ENCODE data around the gene HMX3. TPM values are rescaled to one million over a fixed set of nuclear protein-coding genes. Genes with fewer than 3 reads are reported as not detected.
"Not testable (repeated sequence)": the region's sequence is repeated elsewhere in the genome, so short reads cannot be mapped to it uniquely, and the experiment has no call there.

Gene HMX3
- total RNA-seq, 3 donors from 2014 or later = 0.16 TPM; not detected in 2

GRCh38 chr10:123165445-123166072 lies 29.8 kb downstream of the HMX3 start:
- no peak for ATAC-seq
- Mint-ChIP-seq H3K4me1 (ENCODE audit: low read depth) (peaks cover 23% of the 10 kb centered on the region), H3K4me3 (no peak overlapping the region), H3K36me3 (ENCODE audit: insufficient read depth) (peaks cover 49% of the 10 kb centered on the region), H3K9me3 (no peaks in the 10 kb centered on the region), H3K27me3 (ENCODE audit: low read depth) (no peaks in the 10 kb centered on the region)
- DNase-seq = no peak

DNA sequence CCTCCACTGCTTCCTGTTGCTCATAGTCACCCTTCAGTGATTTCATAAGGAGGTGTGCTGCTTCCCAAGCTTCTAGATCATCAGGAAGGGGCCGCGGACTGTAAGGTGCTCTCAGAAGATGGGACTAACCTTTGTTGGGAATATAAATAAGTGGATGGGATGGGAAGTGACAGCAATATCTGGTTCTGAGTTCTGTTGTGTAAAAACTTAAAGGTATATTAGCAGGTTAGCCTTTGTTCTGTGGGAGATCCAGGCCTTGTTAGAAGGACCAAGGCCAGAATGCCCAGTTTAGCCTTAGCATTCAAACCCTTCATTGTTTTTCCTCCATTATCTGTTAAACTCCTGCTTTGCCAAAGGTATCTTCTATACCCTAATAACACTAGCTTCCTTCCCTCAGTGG lies 30.8 kb downstream of the HMX3 start:
- H3K36me3 Mint-ChIP-seq (ENCODE audit: insufficient read depth) = peaks cover 45% of the 10 kb centered on the region
- H3K27me3 Mint-ChIP-seq (ENCODE audit: low read depth) = no peaks in the 10 kb centered on the region
- ATAC-seq = no peak
- H3K4me1 Mint-ChIP-seq (ENCODE audit: low read depth) = peaks cover 13% of the 10 kb centered on the region
- H3K4me3 Mint-ChIP-seq = no peak overlapping the region
- no peak for DNase-seq
- no peaks in the 10 kb centered on the region for H3K9me3 Mint-ChIP-seq

- no peaks in the 10 kb centered on the region for H3K27me3 Mint-ChIP-seq (ENCODE audit: low read depth)
- no peak overlapping the region for H3K4me3 Mint-ChIP-seq
- no peak for DNase-seq
- H3K4me1 Mint-ChIP-seq (ENCODE audit: low read depth) = peaks cover 5% of the 10 kb centered on the region
- peaks cover 37% of the 10 kb centered on the region for H3K36me3 Mint-ChIP-seq (ENCODE audit: insufficient read depth)
- no peak for ATAC-seq
- no peaks in the 10 kb centered on the region for H3K9me3 Mint-ChIP-seq
Observed at GRCh38 chr10:123170961-123171360, 35.2 kb downstream of the HMX3 start.

DNA sequence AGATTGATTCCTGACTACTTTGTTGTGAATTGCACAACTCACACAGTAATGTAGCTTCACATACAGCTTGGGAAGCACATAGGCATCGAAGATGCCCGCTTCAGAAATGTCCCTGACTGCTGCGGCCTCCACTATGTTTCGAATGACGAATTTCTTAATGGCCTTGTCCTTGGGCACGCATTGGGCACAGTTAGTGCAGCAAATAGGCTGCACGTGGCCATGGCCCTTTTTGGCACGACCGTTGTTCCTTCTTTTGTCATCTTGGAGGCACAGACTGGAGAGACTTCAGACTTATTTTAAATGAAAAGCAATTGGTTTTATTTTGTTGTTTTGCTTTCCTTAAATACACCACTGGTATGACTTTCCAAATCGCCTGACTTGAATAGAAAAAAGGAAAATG lies 35.8 kb downstream of the HMX3 start:
- peaks cover 41% of the 10 kb centered on the region for H3K36me3 Mint-ChIP-seq (ENCODE audit: insufficient read depth)
- H3K4me1 Mint-ChIP-seq (ENCODE audit: low read depth); ATAC-seq; H3K27me3 Mint-ChIP-seq (ENCODE audit: low read depth); H3K9me3 Mint-ChIP-seq; DNase-seq; H3K4me3 Mint-ChIP-seq: not testable (repeated sequence)

DNA sequence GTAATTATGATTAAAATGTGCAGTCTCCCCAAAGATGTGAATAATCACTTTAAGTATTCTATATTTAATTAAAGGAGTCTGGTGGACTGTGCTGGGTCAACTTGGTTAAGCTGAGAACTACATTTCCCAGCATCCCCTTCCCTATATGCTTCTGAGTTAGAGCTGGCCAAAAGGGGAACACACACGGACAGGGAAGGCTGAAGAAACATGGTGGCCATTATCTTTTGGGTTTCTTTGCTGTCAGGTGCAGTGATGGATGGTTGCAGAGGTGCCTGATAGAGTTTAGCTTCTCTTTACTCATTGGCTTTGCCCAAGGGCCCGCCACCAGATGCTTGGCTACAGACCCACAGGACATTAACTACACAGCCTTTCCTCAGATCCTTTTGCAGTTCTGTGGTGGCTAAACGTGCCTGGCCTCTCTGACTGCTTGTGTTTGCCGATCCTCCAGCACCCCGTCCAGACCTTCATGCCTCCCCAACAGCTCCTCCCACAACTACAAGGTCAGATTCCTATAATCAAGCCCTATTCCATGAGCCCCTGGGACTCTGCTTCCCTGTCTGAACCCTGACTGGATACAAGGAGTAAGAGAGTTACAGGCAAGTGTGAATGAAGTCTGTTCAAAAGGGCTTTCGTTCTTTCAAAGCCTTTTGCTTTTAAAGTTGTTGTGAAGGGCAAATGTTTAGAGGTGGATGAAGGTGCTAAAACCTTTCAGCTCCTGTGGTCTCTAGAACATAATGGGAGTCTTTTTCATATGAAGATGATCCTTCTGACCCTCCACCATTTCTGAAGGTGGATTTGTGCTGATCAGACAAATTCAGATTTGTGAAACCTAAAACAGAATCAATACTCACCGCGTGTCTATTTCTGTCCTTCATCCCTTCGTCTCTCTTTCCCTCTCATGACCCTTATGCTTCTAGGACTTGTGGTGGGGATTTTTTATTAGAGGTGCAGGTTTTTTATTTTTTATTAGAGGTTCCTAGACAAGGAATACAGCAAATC lies 39.9 kb downstream of the HMX3 start:
- no peak for ATAC-seq
- no peaks in the 10 kb centered on the region for H3K4me1 Mint-ChIP-seq (ENCODE audit: low read depth)

DNA sequence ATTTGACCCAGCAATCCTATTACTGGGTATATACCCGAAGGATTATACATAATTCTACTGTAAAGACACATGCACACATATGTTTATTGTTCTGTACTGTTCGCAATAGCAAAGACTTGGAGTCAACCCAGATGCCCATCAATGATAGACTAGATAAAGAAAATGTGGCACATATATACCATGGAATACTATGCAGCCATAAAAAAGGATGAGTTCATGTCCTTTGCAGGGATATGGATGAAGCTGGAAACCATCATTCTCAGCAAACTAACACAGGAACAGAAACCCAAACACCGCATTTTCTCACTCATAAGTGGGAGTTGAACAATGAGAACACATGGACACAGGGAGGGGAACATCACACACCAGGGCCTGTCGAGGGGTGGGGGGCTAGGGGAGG lies 42.6 kb downstream of the HMX3 start:
- not testable (repeated sequence) for ATAC-seq, H3K4me3 Mint-ChIP-seq
- H3K36me3 Mint-ChIP-seq (ENCODE audit: insufficient read depth) = peaks cover 45% of the 10 kb centered on the region

More for the DNA sequence above, 39.9 kb downstream of the HMX3 start:
- no peak for DNase-seq
- Mint-ChIP-seq H3K36me3 (ENCODE audit: insufficient read depth) (peaks cover 46% of the 10 kb centered on the region), H3K9me3 (peaks cover 3% of the 10 kb centered on the region), H3K27me3 (ENCODE audit: low read depth) (no peaks in the 10 kb centered on the region), H3K4me3 (no peak overlapping the region)

GRCh38 chr10:123180101-123181090 lies 44.6 kb downstream of the HMX3 start:
- H3K27me3 Mint-ChIP-seq (ENCODE audit: low read depth) = no peaks in the 10 kb centered on the region
- H3K36me3 Mint-ChIP-seq (ENCODE audit: insufficient read depth) = peaks cover 47% of the 10 kb centered on the region
- H3K9me3 Mint-ChIP-seq = peaks cover 21% of the 10 kb centered on the region
- no peaks in the 10 kb centered on the region for H3K4me1 Mint-ChIP-seq (ENCODE audit: low read depth)
- H3K4me3 Mint-ChIP-seq = no peak overlapping the region
- ATAC-seq (no peak), DNase-seq (no peak)

More for the DNA sequence above, 42.6 kb downstream of the HMX3 start:
- H3K9me3 Mint-ChIP-seq; H3K27me3 Mint-ChIP-seq (ENCODE audit: low read depth); DNase-seq; H3K4me1 Mint-ChIP-seq (ENCODE audit: low read depth): not testable (repeated sequence)

- Mint-ChIP-seq H3K4me3 (no peak overlapping the region), H3K4me1 (ENCODE audit: low read depth) (no peaks in the 10 kb centered on the region), H3K27me3 (ENCODE audit: low read depth) (no peaks in the 10 kb centered on the region), H3K9me3 (peaks cover 27% of the 10 kb centered on the region), H3K36me3 (ENCODE audit: insufficient read depth) (peaks cover 35% of the 10 kb centered on the region)
- ATAC-seq (no peak), DNase-seq (no peak)
Observed at GRCh38 chr10:123183724-123184123, 48.0 kb downstream of the HMX3 start.

DNA sequence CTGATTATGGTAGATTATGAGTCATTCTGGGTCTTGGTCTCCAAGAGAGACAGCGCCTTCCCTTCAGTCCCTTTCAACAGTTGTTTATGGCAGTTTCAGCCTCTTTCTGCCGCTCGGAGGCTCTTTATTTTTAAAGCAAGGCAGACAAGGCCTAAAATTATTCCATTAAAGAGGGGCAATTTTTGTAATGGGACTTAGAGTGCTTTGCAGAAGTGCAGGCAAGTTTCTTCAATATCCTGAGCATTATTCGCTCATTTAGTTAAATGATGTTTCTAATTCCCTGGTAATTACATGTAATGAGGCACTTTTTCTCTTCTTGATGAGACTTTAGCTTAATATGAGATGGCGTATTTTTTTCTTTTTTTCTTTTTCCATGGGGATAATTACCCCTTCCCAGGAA lies 52.0 kb downstream of the HMX3 start:
- H3K4me3 Mint-ChIP-seq = no peak overlapping the region
- ATAC-seq = no peak
- no peak for DNase-seq
- no peaks in the 10 kb centered on the region for H3K27me3 Mint-ChIP-seq (ENCODE audit: low read depth)
- H3K9me3 Mint-ChIP-seq = peaks cover 27% of the 10 kb centered on the region
- H3K4me1 Mint-ChIP-seq (ENCODE audit: low read depth) = no peaks in the 10 kb centered on the region
- peaks cover 46% of the 10 kb centered on the region for H3K36me3 Mint-ChIP-seq (ENCODE audit: insufficient read depth)

Other genes with a start within 250 kb of the HMX3 start
- not detected for gene FAM24A, start 225.4 kb upstream of the HMX3 start, total RNA-seq
- gene C10orf88, start 181.7 kb upstream of the HMX3 start, total RNA-seq = 1 to 10 TPM; 6.3 to 9.8 (median 9.6) TPM
- 1 to 10 TPM; 5.3 to 6.3 (median 6.1) TPM for gene PSTK, start 155.6 kb upstream of the HMX3 start, total RNA-seq
- 10 to 100 TPM; 18.2 to 29.6 (median 21.0) TPM for gene IKZF5, start 127.2 kb upstream of the HMX3 start, total RNA-seq
- 10 to 100 TPM; 21.8 to 25.9 (median 22.9) TPM for gene ACADSB, start 127.0 kb upstream of the HMX3 start, total RNA-seq
- gene HMX2, start 12.2 kb downstream of the HMX3 start, total RNA-seq = under 1 TPM in 1 of 3 donors, not detected in 2; 0.11 TPM
- 100 to 1,000 TPM; 169 to 185 (median 173) TPM for gene BUB3, start 18.4 kb downstream of the HMX3 start, total RNA-seq

All from activated T-cell treated with anti-CD3 and anti-CD28 coated beads, Interleukin-2, amount 50 U/mL, for 4 hours (primary cell).